Fibroblast of skin of right quadriceps (primary cell): ENCODE results near the gene SLC38A9.
A peak's percentile ranks its signal among the peaks of the same experiment; 100 is the strongest.

ENCODE experiments used
- DNase-seq: peaks from one replicate; pipeline ENCODE4 v3.0.0-alpha.2; 2013

The SLC38A9 gene

GRCh38 chr5:55645304-55645703 is 66.8 kb downstream of the SLC38A9 start:
- peak; percentile 17 for DNase-seq

GRCh38 chr5:55638455-55638854 is 73.7 kb downstream of the SLC38A9 start:
- no peak for DNase-seq

GRCh38 chr5:55638051-55638450 is 74.1 kb downstream of the SLC38A9 start:
- no peak for DNase-seq

- peak; percentile 53 for DNase-seq
Measured at GRCh38 chr5:55636683-55637082, 75.4 kb downstream of the SLC38A9 start.

DNA sequence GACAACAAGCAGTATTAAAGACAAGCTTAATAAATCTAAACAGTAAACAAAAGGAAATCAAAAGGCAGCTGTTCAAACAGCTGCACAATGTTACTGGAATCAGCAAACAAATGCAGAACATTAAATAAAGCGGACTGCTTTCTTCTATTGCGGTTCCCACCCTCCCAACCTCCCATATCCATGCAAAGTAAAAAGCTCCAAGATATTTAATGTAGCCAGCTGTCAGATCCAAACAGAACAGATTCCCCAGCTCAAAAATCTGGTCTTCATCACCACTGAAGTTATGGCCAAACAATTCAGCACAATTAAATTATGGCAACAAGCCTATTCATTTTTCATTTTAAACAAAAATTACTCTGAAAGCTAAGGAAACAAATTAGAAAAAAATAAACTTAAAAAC is 75.9 kb downstream of the SLC38A9 start:
- no peak for DNase-seq

DNA sequence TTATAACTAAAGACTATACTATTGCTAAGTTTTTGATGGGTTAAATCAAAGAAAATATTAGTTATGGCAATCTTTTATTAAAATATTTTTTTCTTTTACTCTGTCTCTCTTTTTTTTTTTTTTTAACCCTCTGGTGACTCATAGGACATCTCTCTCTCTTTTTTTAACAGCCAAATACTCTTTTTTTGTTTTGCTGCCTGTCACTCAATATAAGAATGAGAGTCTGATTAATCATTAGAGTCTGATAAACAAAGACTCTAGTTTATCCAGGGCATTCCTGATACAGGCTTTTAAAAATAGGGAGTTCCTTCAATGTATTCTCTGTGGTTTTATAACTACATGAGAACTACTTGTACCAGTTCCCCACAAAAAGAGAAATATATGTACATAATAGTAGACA is 77.3 kb downstream of the SLC38A9 start:
- no peak for DNase-seq

GRCh38 chr5:55634209-55634805 is 77.8 kb downstream of the SLC38A9 start:
- DNase-seq, result peak; percentile 80

DNA sequence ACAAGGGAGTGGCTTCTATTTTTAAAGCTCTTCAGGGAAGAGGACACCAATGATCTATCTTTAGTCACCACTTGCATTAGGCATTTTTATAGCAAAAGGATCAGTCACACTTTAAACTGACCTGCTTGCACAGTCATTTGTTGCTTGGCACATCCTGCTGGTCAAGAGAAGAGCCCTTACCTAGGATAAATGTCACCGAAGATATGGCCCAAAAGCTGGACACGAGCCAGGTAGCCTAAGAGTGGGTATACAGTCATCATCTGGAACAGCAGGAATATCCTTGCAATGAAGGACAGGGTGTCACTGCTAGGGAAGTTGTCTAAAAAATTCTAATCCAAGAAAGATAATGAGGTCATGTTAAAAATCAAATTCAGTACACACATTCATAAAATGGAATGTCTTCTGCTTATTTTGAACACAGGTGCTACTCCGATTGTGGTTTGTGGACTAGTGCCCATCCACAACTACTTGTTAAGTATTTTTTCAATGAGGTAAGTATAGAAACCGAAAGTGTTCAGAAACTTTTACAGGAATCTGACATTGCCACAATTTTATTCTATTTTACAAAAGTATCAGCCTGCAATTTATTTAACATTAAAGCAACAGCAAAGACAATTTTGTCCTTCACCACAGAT is 78.4 kb downstream of the SLC38A9 start:
- peak; percentile 45 for DNase-seq

- peak; percentile 19 for DNase-seq
Measured at GRCh38 chr5:55629815-55630214, 82.3 kb downstream of the SLC38A9 start.

- DNase-seq, result no peak
Measured at GRCh38 chr5:55626790-55627189, 85.3 kb downstream of the SLC38A9 start.

- DNase-seq, result no peak
Measured at GRCh38 chr5:55625913-55626312, 86.2 kb downstream of the SLC38A9 start.

- no peak for DNase-seq
Measured at GRCh38 chr5:55625589-55625909, 86.6 kb downstream of the SLC38A9 start.

- DNase-seq, result no peak
Measured at GRCh38 chr5:55624841-55625588, 87.1 kb downstream of the SLC38A9 start.

GRCh38 chr5:55623789-55624188 is 88.3 kb downstream of the SLC38A9 start:
- DNase-seq, result no peak

DNA sequence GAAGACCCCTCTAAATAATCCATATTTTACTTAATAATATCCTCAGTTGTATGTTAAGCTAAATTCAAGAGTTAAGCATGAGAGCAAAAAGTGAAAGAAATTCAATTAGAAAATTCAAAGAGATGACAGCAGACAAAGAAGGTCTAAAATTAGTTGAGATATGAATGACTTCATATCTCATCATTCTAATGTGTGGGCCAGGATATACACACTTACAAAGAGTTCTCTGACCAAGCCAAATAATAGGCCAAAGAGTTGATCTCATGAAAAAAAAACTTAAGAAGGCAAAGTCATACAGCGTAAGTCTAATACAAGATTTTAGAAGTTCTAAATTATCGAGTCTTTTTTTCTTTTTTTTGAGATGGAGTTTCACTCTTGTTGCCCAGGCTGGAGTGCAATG is 89.7 kb downstream of the SLC38A9 start:
- DNase-seq, result no peak

DNA sequence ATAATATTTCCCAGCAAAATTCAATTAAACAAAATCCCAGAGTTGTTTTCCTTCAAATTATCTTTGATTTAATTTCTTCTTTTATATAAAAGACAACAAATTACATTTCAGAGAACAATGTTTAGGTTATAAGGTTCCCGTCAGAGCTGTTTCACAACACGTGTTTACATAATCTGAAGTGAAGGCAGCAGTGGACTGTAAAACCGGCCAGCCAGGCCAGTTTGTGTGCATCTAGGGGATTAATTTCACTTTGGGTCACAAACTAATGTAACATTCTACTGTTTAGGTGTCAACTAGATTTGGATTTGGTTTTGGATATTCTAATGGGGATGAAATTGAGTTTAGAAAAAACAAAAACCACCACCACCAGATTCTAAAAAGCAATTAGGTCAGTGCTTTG is 90.9 kb downstream of the SLC38A9 start:
- no peak for DNase-seq

DNA sequence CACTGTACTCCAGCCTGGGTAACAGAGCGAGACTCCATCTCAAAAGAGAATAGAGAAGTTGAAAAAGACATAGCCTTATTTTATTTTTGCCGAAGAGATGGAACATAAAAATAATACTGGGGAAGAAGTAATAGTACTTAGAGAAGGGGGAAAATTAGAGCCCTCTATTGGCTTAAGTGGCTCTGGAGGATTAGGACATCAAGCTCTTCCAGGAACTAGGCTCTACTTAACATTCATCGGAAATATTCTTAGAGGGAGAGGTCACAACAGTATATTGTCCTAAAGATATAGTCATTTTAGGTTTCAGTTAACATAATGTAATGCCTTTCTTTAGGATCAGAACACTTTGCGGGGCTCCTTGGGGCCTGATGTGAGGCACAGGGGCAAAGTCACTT is 91.4 kb downstream of the SLC38A9 start:
- DNase-seq, result no peak

DNA sequence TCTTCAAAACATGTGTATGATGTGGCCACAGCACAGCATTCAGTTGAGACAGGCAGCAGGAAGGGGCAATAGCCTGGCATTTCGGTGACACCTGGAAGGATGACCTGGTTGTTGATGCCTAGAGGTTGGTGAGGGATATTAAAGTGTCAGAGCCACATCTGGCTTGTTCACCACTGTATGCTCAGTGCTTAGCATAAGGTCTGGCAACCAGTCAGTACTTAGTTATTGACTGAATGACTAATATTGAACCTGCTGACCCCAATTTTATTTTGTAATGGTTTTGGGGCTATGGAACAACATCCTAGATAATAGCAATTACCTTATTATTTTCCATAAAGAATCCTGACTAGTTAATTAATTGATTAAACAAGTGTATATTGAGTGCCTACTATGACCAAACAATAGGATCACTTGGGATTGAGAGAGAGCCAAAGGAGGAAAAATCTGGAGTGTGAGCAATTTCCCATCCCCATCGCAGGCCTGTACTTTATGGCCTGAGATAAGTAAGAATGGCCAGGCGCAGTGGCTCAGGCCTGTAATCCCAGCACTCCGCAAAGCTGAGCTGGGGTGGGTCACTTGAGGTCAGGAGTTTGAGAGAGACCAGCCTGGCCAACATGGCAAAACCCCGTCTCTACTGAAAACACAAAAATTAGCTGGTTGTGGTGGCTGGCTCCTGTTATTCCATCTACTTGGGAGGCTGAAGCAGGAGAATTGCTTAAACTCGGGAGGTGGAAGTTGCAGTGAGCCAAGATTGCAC is 91.9 kb downstream of the SLC38A9 start:
- DNase-seq, result no peak

- no peak for DNase-seq
Measured at GRCh38 chr5:55618318-55618717, 93.8 kb downstream of the SLC38A9 start.

- DNase-seq, result no peak
Measured at GRCh38 chr5:55613112-55613868, 98.8 kb downstream of the SLC38A9 start.

- no peak for DNase-seq
Measured at GRCh38 chr5:55610542-55610941, 101.6 kb downstream of the SLC38A9 start.

- DNase-seq, result no peak
Measured at GRCh38 chr5:55609413-55609812, 102.7 kb downstream of the SLC38A9 start.
